Upper lobe of left lung (tissue), 6 donors: ENCODE results near the gene SH3PXD2A. TPM values are rescaled to one million over a fixed set of nuclear protein-coding genes. Genes with fewer than 3 reads are reported as not detected.

ENCODE experiments used
- ATAC-seq, 2 donors: fragments of 200-7000 bp; cut with Tn5 transposase; one replicate each; pipeline ENCODE4 v1.9.1; 2022; ENCODE audit warnings: mild to moderate bottlenecking in 2 of 2, moderate library complexity in 2 of 2; ENCODE audit not compliant: low FRiP score in 2 of 2
- DNase-seq, 2 donors: peaks; one replicate each; pipeline ENCODE4 v3.0.0-alpha.2; 2019 to 2020
- H3K27ac ChIP-seq, 4 donors: fragments of 200-600 bp; sonication (generic); one replicate each; pipeline ENCODE4 v1.5.1; 2016 to 2019
- H3K27me3 ChIP-seq, 4 donors: fragments of 200-600 bp; sonication (generic); one replicate each; pipeline ENCODE4 v1.5.1; 2017 to 2019
- H3K36me3 ChIP-seq, 4 donors: fragments of 200-600 bp; sonication (generic); one replicate each; pipeline ENCODE4 v1.5.1; 2016 to 2019
- H3K4me1 ChIP-seq, 4 donors: fragments of 200-600 bp; sonication (generic); one replicate each; pipeline ENCODE4 v1.5.1; 2018 to 2019
- H3K4me3 ChIP-seq, 4 donors: fragments of 200-600 bp; sonication (generic); one replicate each; pipeline ENCODE4 v1.5.1; 2017 to 2019; ENCODE audit warnings: mild to moderate bottlenecking in 2 of 4, moderate library complexity in 1 of 4
- H3K9me3 ChIP-seq, 4 donors: fragments of 200-600 bp; sonication (generic); one replicate each; pipeline ENCODE4 v1.5.1; 2018 to 2019
- EP300 ChIP-seq, 4 donors: sonication (generic); formaldehyde crosslinking; IDR thresholded peaks; one replicate each; pipeline ENCODE4 v1.5.1; 2017; ENCODE audit warnings: antibody characterized with exemption in 4 of 4, control low read depth in 2 of 4
- POLR2A ChIP-seq, 4 donors: fragments of 450-650 bp; IDR thresholded peaks; one replicate each; pipeline ENCODE4 v1.5.1; 2016 to 2017; ENCODE audit warnings: antibody characterized with exemption in 4 of 4, mild to moderate bottlenecking in 2 of 4
- POLR2AphosphoS5 ChIP-seq, 2 donors: sonication (generic); formaldehyde crosslinking; IDR thresholded peaks; one replicate each; pipeline ENCODE4 v1.5.1; 2017; ENCODE audit warnings: antibody characterized with exemption in 2 of 2
- WGBS, 2 donors: methylation state at CpG; one replicate each; pipeline ENCODE4 v1.1.5; 2017 to 2018; 5-methylcytosine and 5-hydroxymethylcytosine counted together
- total RNA-seq, 6 donors: library from RNA; depleted of rRNA in 4 of 6; stranded (reverse); fragments of >200 nt in 4 of 6; gene quantifications; one replicate each; pipeline versions ENCODE4 v1.1.0 to v1.2.1, GENCODE V29; 2016 to 2021
- TF ChIP-seq, protein P1 (sequence below), 6 experiments: fragments of 450-650 bp in 4 of 6; fragments of 200-600 bp in 2 of 6; sonication (generic) in 2 of 6; IDR thresholded peaks; one replicate each; pipeline ENCODE4 v1.5.1; 2016 to 2019; ENCODE audit warnings: antibody characterized with exemption in 6 of 6
- donor health status: DM: no; HTN: no; CAD: no; lungs with moderate emphysema.
- donor health status: DM: no; HTN: yes; CAD: no; lungs with severe emphysema.

SH3PXD2A gene
- total RNA-seq, 6 donors from 2014 or later: 19.6 to 42.2 (median 30.8) TPM

DNA sequence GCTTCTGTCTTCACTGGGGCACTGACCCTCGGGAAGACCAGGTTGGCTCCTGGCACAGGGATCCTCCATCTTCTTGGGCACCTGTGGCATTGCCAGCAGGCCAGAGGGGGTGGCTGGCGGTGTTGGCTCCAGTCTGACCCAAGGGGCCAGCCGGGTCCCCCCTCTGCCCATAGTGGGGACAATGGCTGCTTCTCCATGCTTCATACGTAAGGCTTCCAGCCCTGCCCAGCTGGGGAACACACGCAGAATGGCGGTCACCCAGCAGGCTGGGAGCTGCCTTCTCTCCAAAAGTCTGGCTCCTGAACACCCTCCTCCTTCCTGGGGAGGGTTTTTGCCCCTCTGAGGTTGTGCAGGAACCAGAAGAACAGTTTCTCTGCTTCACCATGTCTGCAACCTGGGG is 255.1 kb downstream of the SH3PXD2A start:
- Histone ChIP-seq H3K4me3 (no peak overlapping the region), H3K36me3 (peaks cover 4 to 48% (median 22%) of the 10 kb centered on the region in 4 donors), H3K4me1 (peaks cover 0 to 3% (median 0%) of the 10 kb centered on the region in 4 donors), H3K27ac (no peak overlapping the region), H3K27me3 (no peaks in the 10 kb centered on the region), H3K9me3 (no peaks in the 10 kb centered on the region)
- no peak for DNase-seq
- ATAC-seq: no peak
- 89 to 95% methylated on average over 6 of the region's 6 CpGs for WGBS, 2 donors
- TF ChIP-seq EP300 (IDR thresholded peaks at IDR 0.05) (no peak), POLR2AphosphoS5 (IDR thresholded peaks at IDR 0.05) (no peak), POLR2A (IDR thresholded peaks at IDR 0.05) (no peak)
- TF ChIP-seq, protein P1, sequence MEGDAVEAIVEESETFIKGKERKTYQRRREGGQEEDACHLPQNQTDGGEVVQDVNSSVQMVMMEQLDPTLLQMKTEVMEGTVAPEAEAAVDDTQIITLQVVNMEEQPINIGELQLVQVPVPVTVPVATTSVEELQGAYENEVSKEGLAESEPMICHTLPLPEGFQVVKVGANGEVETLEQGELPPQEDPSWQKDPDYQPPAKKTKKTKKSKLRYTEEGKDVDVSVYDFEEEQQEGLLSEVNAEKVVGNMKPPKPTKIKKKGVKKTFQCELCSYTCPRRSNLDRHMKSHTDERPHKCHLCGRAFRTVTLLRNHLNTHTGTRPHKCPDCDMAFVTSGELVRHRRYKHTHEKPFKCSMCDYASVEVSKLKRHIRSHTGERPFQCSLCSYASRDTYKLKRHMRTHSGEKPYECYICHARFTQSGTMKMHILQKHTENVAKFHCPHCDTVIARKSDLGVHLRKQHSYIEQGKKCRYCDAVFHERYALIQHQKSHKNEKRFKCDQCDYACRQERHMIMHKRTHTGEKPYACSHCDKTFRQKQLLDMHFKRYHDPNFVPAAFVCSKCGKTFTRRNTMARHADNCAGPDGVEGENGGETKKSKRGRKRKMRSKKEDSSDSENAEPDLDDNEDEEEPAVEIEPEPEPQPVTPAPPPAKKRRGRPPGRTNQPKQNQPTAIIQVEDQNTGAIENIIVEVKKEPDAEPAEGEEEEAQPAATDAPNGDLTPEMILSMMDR (IDR thresholded peaks at IDR 0.05): no peak

DNA sequence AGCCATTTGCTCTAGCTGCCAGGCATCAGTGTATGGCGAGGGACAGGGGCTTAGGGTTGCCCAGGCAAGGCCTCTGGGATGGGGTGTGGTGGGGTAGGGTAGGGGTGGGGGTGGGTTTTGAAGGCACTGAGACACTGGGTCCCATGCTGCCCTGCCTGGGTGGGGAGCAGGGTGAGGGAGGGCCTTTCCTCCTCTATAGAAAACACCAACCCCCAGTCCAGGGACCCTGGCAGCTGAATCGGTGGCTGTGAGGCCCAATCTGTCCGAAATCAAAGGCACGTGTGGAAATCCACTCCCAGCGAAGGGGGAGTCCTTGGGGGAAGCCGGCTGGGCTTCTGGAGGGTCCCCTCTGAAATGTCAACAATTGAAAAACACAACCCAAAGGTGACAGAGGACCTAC is 255.5 kb downstream of the SH3PXD2A start:
- Histone ChIP-seq H3K36me3 (peaks cover 4 to 44% (median 22%) of the 10 kb centered on the region in 4 donors), H3K9me3 (no peaks in the 10 kb centered on the region), H3K4me1 (peaks cover 0 to 3% (median 0%) of the 10 kb centered on the region in 4 donors), H3K4me3 (no peak overlapping the region), H3K27me3 (no peaks in the 10 kb centered on the region), H3K27ac (no peak overlapping the region)
- no peak for TF ChIP-seq POLR2A (IDR thresholded peaks at IDR 0.05)
- no peak for TF ChIP-seq EP300 (IDR thresholded peaks at IDR 0.05)
- TF ChIP-seq, protein P1 (IDR thresholded peaks at IDR 0.05): no peak
- TF ChIP-seq POLR2AphosphoS5 (IDR thresholded peaks at IDR 0.05): no peak
- 81 to 87% methylated on average over 2 to 6 of the region's 6 CpGs for WGBS, 2 donors
- no peak for ATAC-seq
- DNase-seq: no peak

DNA sequence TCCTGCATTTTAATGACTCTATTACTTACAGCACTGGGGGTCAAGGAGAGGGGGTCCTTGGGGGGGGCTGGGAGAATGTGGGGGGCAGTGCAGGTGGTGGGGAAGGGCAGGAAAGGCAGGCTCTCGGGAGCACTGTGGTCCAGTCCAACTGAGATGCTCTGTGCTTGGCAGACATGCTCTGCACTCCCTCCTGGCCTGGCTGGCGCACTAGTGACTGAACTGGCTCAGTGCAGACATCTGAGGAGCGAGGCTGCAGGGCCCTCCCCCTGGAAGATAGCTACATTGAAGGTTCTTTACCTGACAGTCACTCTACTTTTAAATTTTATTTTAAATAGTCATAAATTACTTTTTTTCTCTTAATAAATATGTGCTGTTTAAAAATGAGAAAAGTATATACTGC is 256.2 kb downstream of the SH3PXD2A start:
- no peaks in the 10 kb centered on the region for H3K9me3 ChIP-seq
- DNase-seq: no peak
- peaks cover 4 to 37% (median 22%) of the 10 kb centered on the region in 4 donors for H3K36me3 ChIP-seq
- TF ChIP-seq, protein P1 (IDR thresholded peaks at IDR 0.05): no peak
- TF ChIP-seq EP300 (IDR thresholded peaks at IDR 0.05) (no peak), POLR2AphosphoS5 (IDR thresholded peaks at IDR 0.05) (no peak), POLR2A (IDR thresholded peaks at IDR 0.05) (no peak)
- no peaks in the 10 kb centered on the region for H3K27me3 ChIP-seq
- ATAC-seq: no peak
- H3K27ac ChIP-seq: no peak overlapping the region
- H3K4me1 ChIP-seq: peaks cover 0 to 3% (median 0%) of the 10 kb centered on the region in 4 donors
- WGBS, 2 donors: 69 to 79% methylated on average over 3 of the region's 3 CpGs
- H3K4me3 ChIP-seq: no peak overlapping the region

DNA sequence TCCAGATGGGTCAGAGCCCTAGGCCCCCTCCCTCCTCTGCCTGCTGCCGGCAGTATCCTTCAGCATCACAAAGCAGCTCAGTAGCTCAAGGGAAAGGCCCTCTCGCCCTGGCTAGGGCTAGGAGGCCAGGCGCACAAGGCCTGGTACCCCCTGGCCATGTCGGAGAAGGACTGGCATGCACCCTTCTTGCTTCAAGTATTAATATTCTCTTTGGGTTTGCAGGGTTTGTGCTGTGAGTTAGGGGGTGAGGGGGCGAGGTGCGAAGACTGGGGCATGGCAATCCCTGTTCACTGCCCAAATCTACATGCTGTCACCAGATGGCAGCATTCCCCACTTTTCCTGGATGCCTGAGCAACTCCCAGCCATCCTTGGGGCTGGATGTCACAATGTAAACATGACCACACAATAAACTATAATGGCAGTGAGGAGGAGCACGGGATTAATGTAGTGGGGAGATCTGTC is 256.7 kb downstream of the SH3PXD2A start:
- H3K27me3 ChIP-seq: no peaks in the 10 kb centered on the region
- no peaks in the 10 kb centered on the region for H3K9me3 ChIP-seq
- DNase-seq: peak in 1 of 2 donors; percentile 41
- peaks cover 4 to 31% (median 21%) of the 10 kb centered on the region in 4 donors for H3K36me3 ChIP-seq
- WGBS, 2 donors: 61 to 63% methylated on average over 7 of the region's 7 CpGs
- no peak overlapping the region for H3K4me3 ChIP-seq
- no peak for TF ChIP-seq EP300 (IDR thresholded peaks at IDR 0.05)
- TF ChIP-seq, protein P1 (IDR thresholded peaks at IDR 0.05): peak in 5 of 6 experiments; percentile 43 to 69 (median 61)
- peaks cover 0 to 3% (median 0%) of the 10 kb centered on the region in 4 donors for H3K4me1 ChIP-seq
- ATAC-seq: peak in 1 of 2 donors; percentile 18
- H3K27ac ChIP-seq: no peak overlapping the region

DNA sequence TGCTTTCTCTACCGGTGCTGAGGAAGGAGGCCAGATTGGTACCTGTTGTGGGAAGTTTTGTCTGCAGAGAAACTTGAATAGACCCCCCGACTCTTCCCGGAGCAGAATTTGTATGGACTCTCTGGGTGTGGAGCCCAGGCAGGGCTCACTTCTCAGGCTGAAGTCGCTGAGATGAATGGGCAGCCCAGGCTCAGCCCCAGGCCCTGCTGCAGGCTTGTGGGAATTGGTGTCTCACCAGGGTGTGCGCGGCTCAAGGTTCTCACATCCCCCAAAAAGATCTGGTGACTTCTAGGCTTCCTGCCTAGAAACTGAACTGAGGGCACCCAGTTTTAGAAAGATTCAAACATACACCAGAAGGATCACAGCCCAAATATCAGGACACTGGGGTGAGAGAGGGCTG is 258.4 kb downstream of the SH3PXD2A start:
- Histone ChIP-seq H3K36me3 (peaks cover 0 to 15% (median 5%) of the 10 kb centered on the region in 4 donors), H3K27me3 (no peaks in the 10 kb centered on the region), H3K27ac (no peak overlapping the region), H3K4me1 (peaks cover 0 to 3% (median 0%) of the 10 kb centered on the region in 4 donors), H3K4me3 (no peak overlapping the region), H3K9me3 (no peaks in the 10 kb centered on the region)
- no peak for DNase-seq
- 80 to 88% methylated on average over 5 to 6 of the region's 6 CpGs for WGBS, 2 donors
- TF ChIP-seq POLR2AphosphoS5 (IDR thresholded peaks at IDR 0.05): no peak
- no peak for TF ChIP-seq POLR2A (IDR thresholded peaks at IDR 0.05)
- no peak for TF ChIP-seq EP300 (IDR thresholded peaks at IDR 0.05)
- TF ChIP-seq, protein P1 (IDR thresholded peaks at IDR 0.05): no peak
- no peak for ATAC-seq
